HFF-Myc (cell line): ENCODE results near the gene TBC1D10B.
A peak's percentile ranks its signal among the peaks of the same experiment; 100 is the strongest.

Experiments used
- DNase-seq: peaks from one replicate; pipeline ENCODE4 v3.0.0-alpha.2; 2011; ENCODE audit warnings: low read depth; ENCODE audit errors: extremely low read depth
- H3K4me3 ChIP-seq: replicated peaks from 2 replicates; pipeline ENCODE4 v1.5.1; 2011; ENCODE audit warnings: low read depth, mild to moderate bottlenecking, control low read depth, low read length
- TF ChIP-seq, protein P1 (sequence below): IDR thresholded peaks from 2 replicates; pipeline ENCODE4 v1.5.1; 2012; ENCODE audit warnings: mild to moderate bottlenecking, low read depth, low read length, control low read depth; ENCODE audit errors: missing control alignments

The TBC1D10B gene

DNA sequence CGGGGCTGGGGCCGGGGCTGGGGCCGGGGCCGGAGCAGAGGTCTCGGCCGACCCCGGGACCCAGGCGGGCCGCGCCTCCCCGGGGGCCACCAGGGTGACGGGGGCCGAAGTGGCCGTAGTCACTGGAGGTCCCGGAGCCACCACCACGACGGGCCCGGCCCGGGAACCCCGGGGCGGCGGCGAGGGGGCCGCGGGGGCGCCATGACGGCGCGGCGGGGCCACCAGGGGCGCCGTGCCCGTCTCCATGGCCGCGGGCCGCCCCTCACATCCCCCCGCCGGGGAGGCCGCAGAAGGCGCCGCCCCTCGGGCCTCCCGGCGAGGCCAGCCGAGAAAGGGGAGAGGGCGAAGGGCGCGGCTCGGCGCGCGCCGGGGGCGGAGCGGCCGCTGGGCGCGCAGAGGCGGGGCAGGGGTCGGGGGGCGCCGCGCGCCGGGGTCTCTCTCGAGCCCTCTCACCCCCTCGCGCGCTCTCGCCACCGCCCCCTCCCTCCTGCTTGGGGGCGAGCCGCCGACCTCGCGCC, 297 bp downstream of the TBC1D10B start:
- DNase-seq, result no peak
- TF ChIP-seq, protein P1, sequence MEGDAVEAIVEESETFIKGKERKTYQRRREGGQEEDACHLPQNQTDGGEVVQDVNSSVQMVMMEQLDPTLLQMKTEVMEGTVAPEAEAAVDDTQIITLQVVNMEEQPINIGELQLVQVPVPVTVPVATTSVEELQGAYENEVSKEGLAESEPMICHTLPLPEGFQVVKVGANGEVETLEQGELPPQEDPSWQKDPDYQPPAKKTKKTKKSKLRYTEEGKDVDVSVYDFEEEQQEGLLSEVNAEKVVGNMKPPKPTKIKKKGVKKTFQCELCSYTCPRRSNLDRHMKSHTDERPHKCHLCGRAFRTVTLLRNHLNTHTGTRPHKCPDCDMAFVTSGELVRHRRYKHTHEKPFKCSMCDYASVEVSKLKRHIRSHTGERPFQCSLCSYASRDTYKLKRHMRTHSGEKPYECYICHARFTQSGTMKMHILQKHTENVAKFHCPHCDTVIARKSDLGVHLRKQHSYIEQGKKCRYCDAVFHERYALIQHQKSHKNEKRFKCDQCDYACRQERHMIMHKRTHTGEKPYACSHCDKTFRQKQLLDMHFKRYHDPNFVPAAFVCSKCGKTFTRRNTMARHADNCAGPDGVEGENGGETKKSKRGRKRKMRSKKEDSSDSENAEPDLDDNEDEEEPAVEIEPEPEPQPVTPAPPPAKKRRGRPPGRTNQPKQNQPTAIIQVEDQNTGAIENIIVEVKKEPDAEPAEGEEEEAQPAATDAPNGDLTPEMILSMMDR, result no peak
- peak overlapping the region; percentile 88 for H3K4me3 ChIP-seq

DNA sequence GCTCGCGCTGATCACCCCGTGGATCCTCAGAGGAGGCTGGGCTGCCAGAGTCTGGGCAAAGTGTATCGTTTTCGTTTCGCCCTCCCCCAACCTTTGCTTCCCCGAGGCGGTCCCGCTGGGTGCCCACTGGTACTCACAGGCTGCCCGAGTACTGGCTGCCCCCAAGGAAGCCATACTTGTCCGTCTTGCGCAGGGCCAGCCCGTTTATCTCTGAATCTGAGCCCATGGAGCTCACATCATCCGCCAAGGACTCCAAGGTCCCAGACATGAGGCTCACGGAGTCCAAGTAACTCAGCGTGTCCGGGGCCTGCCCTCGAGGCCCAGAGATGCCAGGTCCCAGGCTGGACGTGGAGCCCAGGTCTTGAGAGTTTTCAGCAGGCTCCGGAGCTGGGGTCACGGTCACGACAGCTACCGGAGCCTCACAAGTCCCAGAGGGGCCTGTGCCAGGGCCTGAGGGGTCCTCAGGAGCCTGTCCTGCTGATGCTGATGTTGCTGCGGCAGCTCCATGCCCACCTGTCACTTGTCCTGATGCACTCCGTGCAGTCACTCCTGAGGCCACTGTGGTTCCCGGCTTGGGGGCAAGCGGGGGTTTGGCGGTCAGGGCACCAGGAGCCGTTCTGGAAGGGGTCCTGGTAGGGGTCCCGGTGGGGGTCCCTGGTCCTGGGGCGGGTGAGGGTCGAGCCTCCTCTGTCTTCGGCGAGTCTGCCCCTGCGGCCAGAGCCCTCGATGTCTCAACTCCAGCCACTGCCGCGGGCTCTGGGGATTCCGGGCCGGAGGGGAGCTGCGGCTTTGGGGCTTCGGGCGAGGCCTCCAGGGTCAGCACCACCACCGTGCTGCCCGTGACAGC, 980 bp downstream of the TBC1D10B start:
- TF ChIP-seq, protein P1, result no peak
- DNase-seq, result no peak
- H3K4me3 ChIP-seq, result peak overlapping the region; percentile 88

DNA sequence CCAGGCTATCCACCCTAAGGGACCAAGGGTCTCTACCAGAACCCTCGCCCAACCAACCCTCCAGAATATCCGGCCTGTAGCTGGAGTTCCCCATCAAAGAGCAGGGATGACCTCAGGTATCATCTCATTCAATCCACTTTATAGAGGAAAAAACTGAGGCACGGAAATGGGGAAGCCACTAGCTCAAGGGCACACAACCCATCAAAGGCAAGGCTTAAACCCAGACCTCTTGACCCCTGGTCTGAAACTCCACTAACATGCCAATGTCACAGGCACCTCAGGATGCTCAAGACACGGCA, 1.6 kb downstream of the TBC1D10B start:
- TF ChIP-seq, protein P1, result no peak
- no peak for DNase-seq
- H3K4me3 ChIP-seq, result peak overlapping the region; percentile 88

DNA sequence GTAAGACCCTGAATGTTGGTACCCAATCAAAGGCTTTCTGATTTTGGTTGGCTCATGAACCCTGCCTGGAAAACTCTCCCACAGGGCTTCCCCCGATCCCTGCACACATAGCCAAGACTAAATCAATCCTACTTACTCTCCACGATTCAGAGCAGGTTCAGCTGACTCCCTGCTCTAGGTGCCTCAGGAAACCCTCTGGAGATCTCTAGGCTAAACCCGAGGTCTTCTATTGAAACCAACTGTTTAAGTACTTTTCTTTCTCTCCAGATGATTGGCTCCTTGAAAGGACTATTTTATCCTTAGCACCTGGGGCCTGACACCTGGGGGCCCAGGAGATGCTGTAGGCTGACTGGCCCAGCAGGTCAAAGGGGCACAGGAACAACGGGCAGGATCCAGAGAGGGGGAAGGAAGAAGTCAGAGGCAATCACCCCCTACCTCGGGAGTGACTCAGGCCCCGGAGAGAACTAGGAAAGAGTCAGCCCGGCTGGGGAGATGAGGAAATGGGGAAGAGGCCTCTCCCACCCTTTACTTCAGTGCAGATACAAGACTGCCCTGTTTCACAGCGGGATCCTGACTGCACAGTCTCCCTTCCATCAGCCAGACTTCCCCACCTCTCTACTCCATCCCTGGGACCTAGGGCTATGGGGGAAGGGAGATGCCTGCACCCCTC, 2.0 kb downstream of the TBC1D10B start:
- H3K4me3 ChIP-seq, result peak overlapping the region; percentile 88
- TF ChIP-seq, protein P1, result no peak
- DNase-seq, result no peak

DNA sequence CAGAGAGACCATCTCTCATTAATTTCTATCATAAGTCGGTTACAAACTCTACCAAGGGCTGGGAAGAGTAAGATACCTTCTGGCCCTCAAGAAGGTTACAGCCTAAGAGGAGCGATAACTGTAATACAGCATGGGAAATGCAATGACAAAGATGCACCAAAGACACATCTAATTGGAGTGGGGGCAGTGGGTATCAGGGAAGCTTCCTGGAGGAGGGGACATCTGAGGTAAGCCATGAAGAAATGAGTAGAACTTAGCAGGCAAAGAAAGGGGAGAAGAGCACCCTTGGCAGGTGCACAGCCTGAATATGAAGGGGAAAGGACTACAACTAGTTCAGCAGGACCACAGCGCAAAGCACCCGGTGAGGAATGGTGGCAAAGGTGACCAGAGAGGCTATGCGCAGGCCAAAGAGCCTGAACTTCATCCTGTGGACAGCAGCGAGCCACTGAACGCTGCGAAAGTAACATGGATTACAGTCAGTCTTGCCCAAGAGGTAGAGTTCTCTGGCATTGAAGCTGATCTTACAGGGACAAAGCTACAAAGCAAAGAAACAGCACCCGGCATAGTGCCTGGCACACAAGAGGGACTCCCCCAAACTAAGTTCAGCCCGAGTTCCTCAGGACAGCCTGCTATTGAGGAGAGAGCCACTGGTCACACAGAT, 2.8 kb downstream of the TBC1D10B start:
- H3K4me3 ChIP-seq, result peak overlapping the region; percentile 88
- TF ChIP-seq, protein P1, result no peak
- no peak for DNase-seq

DNA sequence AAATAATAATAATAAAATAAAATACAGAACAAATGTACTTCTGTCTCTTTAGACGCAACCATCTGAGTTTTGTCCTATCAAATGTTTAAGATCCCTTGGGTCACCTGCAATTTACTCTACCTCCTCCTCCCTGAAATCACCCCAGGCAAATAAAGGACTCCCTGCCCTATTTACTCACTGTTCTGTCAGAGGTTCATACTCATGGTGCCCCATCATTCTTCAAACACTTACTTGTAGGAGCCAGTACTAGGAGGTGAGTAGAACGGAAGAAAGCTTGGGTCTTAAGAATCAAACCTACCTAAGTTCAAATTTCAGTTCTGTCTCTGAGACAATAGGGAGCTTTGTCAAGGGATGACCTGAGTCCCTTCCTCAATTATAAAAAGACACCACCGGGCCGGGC, 3.8 kb downstream of the TBC1D10B start:
- no peak overlapping the region for H3K4me3 ChIP-seq
- TF ChIP-seq, protein P1, result no peak
- no peak for DNase-seq
